Ishikawa (cell line): ENCODE results near the gene PIK3C2G.

ENCODE experiments used
- CEBPB ChIP-seq: IDR thresholded peaks from 2 replicates; pipeline ENCODE4 v1.6.1; 2012
- CREB1 ChIP-seq: IDR thresholded peaks from 2 replicates; pipeline ENCODE4 v1.6.1; 2012; ENCODE audit warnings: low read depth
- EGR1 ChIP-seq: IDR thresholded peaks from 2 replicates; pipeline ENCODE4 v1.6.1; 2012
- EP300 ChIP-seq: IDR thresholded peaks from 2 replicates; pipeline ENCODE4 v1.6.1; 2012; ENCODE audit warnings: borderline replicate concordance
- FOXM1 ChIP-seq: IDR thresholded peaks from 2 replicates; pipeline ENCODE4 v1.6.1; 2012; ENCODE audit warnings: low read depth, borderline replicate concordance
- NFIC ChIP-seq: IDR thresholded peaks from 2 replicates; pipeline ENCODE4 v1.6.1; 2012
- TCF12 ChIP-seq: IDR thresholded peaks from 2 replicates; pipeline ENCODE4 v1.6.1; 2012; ENCODE audit warnings: low read depth
- TEAD4 ChIP-seq: IDR thresholded peaks from 2 replicates; pipeline ENCODE4 v1.6.1; 2012
- YY1 ChIP-seq: IDR thresholded peaks from 2 replicates; pipeline ENCODE4 v1.6.1; 2012; ENCODE audit warnings: low read depth
- TF ChIP-seq, protein P1 (sequence below): IDR thresholded peaks from 2 replicates; pipeline ENCODE4 v1.6.1; 2012; ENCODE audit warnings: low read depth, mild to moderate bottlenecking

DNA sequence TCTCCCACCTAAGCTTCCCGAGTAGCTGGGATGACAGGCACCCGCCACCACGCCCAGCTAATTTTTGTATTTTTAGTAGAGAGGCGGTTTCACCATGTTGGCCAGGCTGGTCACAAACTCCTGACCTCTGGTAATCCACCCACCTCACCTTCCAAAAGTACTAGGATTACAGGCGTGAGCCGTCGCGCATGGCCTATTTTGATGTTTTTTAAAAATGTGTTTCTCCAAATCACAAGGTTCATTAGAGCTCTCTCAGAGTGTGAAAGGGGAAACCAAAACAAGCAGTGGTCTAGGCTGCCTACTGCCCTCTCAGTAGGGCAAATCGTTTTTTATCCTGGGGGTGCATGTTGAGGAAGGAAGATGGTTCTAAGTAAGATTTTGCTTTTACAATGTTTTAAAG, 211.5 kb downstream of the PIK3C2G start:
- TF ChIP-seq YY1 (no peak), NFIC (no peak), EP300 (no peak), FOXM1 (no peak), CEBPB (no peak), TCF12 (no peak), EGR1 (no peak), CREB1 (no peak), TEAD4 (no peak)
- TF ChIP-seq, protein P1, sequence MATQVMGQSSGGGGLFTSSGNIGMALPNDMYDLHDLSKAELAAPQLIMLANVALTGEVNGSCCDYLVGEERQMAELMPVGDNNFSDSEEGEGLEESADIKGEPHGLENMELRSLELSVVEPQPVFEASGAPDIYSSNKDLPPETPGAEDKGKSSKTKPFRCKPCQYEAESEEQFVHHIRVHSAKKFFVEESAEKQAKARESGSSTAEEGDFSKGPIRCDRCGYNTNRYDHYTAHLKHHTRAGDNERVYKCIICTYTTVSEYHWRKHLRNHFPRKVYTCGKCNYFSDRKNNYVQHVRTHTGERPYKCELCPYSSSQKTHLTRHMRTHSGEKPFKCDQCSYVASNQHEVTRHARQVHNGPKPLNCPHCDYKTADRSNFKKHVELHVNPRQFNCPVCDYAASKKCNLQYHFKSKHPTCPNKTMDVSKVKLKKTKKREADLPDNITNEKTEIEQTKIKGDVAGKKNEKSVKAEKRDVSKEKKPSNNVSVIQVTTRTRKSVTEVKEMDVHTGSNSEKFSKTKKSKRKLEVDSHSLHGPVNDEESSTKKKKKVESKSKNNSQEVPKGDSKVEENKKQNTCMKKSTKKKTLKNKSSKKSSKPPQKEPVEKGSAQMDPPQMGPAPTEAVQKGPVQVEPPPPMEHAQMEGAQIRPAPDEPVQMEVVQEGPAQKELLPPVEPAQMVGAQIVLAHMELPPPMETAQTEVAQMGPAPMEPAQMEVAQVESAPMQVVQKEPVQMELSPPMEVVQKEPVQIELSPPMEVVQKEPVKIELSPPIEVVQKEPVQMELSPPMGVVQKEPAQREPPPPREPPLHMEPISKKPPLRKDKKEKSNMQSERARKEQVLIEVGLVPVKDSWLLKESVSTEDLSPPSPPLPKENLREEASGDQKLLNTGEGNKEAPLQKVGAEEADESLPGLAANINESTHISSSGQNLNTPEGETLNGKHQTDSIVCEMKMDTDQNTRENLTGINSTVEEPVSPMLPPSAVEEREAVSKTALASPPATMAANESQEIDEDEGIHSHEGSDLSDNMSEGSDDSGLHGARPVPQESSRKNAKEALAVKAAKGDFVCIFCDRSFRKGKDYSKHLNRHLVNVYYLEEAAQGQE, result no peak
